ENCODE data around the gene ST6GAL1.
A peak's percentile ranks its signal among the peaks of the same experiment; 100 is the strongest.
"Not testable (repeated sequence)": the region's sequence is repeated elsewhere in the genome, so short reads cannot be mapped to it uniquely, and the experiment has no call there.

ST6GAL1 gene

GRCh38 chr3:186946756-186947375, 16.5 kb downstream of the ST6GAL1 start:
- no peak for DNase-seq

DNA sequence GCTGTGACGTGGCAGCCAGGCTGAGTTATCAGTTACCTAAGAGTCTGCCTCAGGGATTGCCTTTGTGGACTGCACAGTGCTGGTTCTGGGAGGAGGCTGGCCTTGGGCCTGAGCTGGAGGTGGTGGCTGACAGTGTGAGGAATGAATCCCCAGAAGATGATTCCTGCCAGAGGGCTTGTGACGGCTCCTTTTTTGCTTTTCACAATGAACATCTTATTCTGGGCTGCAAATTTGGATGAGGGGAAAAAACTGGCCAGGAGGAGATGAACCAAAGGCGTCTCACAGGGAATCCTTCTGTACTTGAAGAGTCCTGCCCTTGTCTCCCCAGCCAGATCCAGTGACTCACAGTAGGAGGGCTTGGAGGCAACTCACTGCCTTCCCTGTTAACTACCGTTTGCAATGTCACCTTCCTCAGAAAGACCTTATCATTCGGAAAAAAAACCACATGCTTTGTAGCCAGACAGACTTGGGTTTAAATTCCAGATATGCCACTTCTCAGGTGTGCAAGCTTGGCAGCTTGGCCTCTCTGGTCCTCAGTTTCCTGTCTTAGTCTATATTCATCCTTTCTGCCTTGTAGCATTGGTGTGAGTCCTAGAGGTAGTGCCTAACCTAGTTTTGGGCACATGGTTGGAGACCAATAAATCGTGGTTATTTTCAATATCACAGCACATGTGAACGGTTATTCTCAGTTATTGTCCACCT, 19.1 kb downstream of the ST6GAL1 start:
- no peak for DNase-seq

- DNase-seq = no peak
These were observed 20.2 kb downstream of the ST6GAL1 start for GRCh38 chr3:186950402-186951093.

GRCh38 chr3:186951640-186952552, 21.6 kb downstream of the ST6GAL1 start:
- DNase-seq = no peak

DNA sequence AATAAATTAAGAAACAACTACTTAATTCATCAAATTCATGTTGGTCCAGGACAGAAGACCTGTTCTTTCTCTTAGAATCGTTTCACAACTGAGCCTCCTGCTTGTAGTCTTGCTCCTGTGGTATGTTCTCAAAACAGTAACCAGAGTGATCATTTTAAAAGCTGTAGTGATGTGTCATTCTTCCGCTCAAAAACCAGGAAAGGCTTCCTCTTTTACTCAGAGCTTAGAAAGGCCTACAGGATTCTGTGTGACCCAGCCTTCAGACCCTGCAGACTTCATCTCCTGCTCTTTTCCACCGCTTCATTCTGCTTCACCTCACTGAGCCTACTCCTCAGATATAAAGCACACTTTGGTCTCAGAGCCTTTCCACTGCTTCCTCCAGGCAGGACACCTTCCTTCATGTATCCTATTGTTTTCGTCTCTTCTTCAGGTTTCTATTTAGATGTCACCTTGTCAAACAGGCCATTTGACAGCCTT, 22.7 kb downstream of the ST6GAL1 start:
- DNase-seq = no peak

GRCh38 chr3:186953992-186954699, 23.8 kb downstream of the ST6GAL1 start:
- not testable (repeated sequence) for DNase-seq

DNA sequence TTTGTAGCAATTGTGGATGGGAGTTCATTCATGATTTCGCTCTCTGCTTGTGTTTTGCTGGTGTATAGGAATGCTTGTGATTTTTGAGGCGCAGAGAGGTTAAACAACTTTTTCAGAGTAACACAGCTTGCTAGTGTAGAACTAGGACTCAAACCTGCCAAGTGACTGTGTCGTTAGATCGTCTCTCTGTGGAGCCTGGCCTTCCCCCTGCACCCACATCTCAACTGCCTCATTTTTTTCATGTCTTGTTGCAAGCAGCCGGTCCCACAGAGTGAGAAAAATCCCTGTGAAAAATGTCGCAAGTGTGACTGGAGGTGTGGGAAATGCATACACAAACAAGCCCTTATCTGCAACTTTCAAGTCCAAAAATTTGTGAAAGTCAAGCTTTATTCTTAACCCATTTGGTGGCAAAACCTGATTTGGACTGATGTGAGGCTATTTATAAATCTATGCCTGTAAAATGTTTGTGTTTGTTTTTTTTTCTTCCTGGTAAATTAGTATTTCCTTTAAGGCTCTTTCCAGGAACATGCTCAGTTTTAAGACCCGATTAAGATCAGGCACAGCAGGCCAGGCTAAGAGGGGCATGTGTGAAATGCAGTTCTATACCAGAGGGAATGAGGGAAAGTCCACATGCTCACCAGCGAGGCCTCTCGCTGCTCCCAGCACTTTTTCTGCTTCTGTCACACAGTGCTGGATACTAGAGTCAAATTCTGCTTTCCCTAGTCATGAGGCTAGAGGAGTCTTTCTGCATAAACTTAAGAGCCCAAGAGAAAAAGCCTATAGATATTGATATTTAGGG, 25.8 kb downstream of the ST6GAL1 start:
- DNase-seq = no peak

DNA sequence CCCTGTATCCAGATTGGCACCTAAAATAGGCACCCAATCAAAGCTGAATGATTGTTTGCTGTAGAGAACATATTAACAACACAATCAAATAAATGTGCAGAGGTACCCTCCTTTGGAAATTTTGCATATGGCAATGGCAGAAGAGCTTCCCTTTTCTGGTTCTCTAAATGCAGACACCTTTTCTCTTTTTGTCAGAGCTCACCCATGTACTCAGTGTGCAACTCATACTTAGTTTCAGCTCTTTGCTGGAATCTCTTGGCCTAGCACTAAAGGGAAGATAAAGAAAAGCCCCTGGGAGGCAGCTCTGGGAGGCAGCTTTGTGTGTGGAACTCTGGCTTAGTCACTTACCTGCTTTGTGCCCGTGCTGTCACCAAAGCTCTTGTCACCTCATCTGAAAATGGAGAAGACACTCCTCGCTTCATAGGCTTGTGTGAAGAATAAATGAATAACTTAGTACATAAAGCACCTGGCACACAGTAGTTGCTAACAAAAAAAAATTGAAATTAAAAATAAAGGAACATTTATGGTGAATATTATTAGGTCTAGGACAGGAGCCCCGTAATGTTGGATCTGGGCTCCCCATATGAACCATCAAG, 28.8 kb downstream of the ST6GAL1 start:
- DNase-seq = no peak

DNA sequence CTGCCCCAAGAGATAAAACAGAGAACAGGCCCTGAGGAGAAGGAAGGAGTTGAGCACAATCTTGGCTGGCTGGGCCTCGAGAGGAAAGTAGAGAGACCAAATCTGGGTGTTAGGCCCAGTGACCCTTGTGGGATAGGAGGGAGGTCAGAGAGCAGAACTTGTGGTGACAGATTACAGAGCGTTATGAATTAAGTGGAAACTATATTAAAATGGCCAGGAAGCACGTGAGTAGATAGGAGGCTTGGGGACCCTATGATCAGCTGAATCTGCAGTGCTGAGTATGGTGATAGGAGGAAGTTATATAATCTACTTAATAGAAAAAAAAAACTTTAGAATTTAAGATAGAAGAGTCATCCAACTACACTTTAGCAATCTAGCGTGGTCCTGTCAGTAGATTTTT, 30.0 kb downstream of the ST6GAL1 start:
- no peak for DNase-seq

DNA sequence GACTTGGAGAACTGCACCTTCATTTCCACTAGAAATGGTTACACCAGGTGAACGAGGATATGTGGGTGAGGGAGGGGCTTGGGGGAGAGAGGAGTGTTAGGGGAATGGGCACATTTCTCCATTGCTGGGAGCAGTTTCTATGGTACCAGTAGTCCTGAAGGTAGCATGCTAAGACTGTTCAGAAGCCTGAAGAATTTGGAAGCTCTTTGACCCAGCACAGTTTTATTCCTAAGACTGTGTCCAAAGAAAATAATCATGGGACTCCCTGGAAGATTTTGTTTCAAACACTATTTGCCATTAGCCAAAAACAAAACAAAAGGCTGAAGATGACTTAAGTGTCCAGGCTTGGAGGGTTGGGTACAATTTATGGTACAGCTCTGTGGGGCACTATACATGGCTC, 32.1 kb downstream of the ST6GAL1 start:
- DNase-seq = no peak

GRCh38 chr3:186963636-186964035, 33.3 kb downstream of the ST6GAL1 start:
- no peak for DNase-seq

DNA sequence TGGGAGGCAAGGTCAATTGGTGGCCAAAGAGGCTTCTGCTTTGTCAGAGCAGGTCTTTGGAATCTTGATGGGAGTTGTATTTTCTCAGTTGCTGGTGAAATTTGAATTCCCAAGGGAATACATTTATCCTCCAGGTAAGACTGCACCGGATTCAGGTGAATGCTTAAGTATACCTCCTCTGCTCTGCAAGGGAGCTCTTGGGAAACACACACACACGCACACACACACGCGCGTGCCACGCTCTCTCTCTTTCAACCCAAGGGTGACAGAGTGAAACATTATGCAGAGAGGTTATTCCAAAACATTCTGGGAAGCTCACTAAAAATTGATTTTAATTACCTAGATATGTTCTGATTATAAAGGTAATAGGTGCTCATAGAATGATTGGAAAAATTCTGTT, 33.7 kb downstream of the ST6GAL1 start:
- no peak for DNase-seq

GRCh38 chr3:186964616-186965015, 34.3 kb downstream of the ST6GAL1 start:
- no peak for DNase-seq

DNA sequence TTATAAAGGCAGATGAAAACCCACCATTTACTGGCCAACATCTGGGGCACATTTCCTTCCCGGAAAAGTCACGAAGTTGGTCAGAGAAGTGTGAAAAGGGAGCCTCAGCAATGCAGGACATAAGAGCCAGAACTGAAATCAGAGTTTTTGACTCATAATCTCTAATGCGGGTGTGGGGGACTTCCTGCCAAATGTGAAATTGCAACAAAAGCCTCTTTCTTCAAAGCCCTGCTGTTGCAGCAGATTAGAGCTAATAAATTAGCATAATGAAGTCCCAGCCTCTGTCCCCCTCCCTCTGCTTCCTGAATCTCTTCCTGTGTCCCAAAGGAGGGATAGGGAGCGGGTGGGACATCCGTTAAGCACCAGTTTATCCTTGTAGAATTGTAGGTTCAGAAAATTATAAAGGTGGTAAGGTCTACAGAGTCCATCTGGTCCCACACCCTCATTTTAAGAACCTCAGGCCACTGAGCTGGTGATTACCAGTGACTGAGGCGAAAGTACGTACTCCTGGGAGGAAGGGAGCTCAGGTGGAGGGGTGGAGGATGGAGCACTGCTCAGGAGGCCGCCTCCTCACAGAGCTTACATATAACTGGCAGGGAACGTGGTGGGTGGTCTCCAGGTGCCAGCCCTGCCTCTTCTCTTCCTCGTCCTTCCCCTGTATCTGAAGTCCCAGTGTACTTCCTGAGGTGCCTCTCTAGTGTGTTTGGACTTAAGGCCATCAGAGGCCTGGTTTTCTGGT, 35.0 kb downstream of the ST6GAL1 start:
- DNase-seq = peak; percentile 33

GRCh38 chr3:186966406-186966805, 36.1 kb downstream of the ST6GAL1 start:
- DNase-seq = no peak

- not testable (repeated sequence) for DNase-seq
These were observed 36.9 kb downstream of the ST6GAL1 start for GRCh38 chr3:186967236-186967635.

DNA sequence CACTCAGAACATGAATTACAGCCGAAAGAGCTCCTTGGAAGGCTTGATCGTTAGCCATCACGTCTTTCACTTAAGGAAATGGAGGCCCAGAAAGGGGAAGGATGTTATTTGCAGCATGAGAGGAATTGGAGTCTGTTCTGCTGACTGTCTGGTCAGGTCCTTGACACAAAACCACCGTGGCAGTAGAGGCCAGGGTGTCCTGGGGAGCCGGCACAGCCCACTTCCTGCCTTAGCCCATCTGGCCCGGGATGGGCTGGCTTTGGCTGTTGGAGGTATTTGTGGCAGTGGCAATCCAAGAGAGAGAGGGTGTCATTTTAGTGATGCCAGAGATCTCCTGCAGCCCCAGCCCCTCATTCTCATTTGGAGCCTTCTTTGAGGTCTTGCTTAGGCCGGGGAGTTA, 37.4 kb downstream of the ST6GAL1 start:
- DNase-seq = no peak

DNA sequence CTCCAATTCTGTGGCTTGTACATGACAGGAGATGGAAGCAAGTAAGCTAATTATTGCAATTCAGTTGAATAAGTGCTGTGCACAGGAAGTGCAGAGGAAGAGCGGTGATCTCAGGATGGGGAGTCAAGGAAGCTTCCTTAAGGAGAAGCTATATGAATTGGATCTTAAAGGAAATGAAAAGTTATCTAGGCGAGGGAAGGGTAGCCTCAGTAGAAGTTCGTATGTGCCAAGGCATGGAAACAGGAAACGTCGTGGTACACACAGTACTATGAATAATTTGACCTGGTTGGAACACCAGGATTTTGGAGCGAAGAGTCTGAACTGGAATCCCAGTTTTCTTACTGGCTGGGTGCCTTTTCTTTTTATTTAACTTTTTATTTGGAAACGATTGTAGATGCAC, 39.3 kb downstream of the ST6GAL1 start:
- no peak for DNase-seq

DNA sequence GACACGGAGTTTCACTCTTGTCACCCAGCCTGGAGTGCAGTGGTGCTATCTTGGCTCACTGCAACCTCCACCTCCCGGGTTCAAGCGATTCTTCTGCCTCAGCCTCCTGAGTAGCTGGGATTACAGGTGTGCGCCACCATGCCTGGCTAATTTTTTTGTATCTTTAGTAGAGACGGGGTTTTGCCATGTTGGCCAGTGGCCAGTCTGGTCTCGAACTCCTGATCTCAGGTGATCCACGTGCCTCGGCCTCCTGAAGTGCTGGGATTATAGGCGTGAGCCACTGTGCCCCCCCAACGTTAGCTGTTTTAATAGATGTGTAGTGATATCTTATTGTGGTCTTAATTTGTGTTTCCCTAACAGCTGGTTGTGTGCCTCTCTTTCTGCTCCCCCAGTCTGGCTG, 40.8 kb downstream of the ST6GAL1 start:
- DNase-seq = not testable (repeated sequence)

DNA sequence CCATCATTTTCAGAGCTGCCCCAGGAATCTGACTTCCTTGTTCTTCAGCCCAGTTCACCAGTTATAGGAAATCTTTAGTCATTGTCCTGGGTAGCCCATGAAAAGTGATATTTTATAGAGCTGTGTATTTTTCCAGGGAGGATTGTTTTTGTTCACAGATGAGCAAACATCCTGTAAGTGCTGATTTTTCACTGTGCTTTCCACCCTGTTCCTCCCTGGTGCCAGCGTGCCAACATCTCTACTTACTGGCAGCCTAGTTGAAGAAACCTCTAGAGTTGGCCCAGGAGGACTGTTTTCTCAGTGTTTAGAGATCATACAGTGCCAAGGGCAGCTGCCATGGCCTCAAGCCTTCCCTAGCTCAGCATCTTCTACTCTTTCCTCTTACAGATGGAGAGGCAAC, 41.3 kb downstream of the ST6GAL1 start:
- no peak for DNase-seq

Measured in activated naive CD4-positive, alpha-beta T cell treated with Interleukin-2 at 50 U/mL for 16 hours (primary cell).